GM18505 (cell line): ENCODE results near the gene FAM149A.

ENCODE experiments used
- ATAC-seq: cut with Tn5 transposase; IDR thresholded peaks from one replicate; pipeline ENCODE4 v1.9.1; 2021; ENCODE audit not compliant: unreplicated experiment
- POLR2A ChIP-seq: IDR thresholded peaks from 4 replicates; pipeline ENCODE4 v1.6.1; 2011; ENCODE audit warnings: borderline replicate concordance; ENCODE audit not compliant: insufficient read depth, insufficient read length; ENCODE audit errors: extremely low read depth

Gene FAM149A

DNA sequence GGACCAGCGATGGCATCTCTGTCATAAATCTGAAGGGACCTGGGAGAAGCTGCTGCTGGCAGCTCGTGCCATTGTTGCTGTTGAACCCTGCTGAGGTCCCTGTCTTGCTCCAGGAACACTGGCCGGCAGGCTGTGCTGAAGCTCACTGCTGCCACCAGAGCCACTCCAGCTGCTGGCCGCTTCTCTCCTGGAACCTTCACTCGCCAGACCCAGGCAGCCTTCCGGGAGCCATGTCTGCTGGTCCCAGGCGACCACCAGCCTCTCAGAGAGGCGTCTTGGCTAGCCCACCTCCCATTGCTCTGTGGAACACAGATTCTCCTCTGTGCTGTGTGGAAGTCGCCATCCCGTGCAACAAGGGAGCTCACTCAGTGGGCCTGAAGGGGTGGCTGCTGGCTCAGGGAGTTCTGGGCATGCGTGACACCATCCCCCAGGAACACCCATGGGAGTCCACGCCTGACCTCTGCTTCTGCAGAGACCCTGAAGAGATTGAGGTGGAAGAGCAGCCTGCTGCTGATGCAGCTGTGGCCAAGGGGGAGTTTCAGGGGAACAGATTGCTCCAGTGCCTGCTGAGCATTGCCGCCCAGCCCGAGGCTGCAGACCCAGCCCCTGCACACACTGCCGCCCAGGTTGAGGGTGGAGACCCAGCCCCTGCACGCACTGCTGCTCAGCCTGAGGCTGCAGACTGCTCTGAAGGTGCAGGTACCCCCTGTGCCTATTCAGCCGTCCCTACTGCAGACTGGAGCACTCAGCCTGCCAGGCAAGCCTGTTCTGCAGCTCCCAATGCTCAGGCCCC is 53.7 kb downstream of the FAM149A start:
- peak; percentile 76 for ATAC-seq
- no peak for TF ChIP-seq POLR2A

DNA sequence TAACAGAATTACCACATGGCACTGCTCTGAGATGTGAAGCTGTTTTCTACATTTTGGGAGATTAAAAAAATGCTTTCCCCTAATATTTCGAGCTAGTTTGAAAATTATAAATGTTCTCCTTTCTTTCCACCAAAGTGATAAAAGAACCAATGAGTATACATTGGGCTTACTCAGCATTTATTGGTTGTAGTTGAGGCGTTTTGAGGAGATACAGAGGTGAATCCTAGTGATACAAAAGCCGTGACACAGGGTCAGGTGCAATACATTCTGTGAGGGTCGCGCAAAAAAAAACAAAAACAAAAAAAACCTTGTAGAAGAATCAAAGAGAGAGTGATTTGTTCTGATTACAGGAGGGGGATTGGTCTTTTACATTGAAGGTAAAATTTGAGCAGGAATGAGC is 54.5 kb downstream of the FAM149A start:
- TF ChIP-seq POLR2A = no peak
- ATAC-seq = no peak

DNA sequence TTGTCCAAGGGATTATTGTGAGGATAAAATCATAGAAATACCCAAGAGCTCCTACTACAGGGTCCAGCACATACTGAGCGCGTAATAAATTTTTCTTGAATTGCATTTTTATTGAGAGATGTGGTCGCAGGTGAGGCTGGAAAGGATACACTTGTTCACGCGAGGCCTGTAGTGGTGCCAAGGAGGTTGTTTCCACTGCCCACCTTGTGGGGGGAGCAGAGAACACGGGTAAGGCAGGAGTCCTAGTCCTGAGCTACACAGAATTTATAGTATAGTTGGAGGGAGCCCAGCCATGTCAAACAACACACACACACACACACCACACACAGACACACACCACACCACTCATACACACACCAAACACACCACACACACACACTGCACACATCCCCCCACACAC is 55.1 kb downstream of the FAM149A start:
- ATAC-seq = no peak
- no peak for TF ChIP-seq POLR2A

DNA sequence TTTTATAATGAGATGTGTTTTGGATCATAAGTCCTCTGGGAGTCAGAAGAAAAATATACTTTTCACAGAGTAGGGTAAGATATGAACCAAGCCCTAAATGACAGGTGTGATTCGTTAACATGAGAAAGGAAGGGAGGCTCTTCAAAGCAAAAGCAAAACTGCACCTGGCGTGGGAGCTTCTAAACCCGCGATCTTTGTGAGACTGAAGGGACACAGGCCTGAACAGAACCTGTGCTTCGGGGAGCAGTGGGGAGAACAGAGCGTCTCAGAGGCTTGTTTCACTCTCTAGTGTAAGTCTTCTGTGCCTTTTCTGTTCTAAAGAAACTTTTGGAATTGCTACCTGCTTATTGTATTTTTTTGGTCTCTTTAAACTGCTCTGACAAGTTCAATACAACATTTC is 56.6 kb downstream of the FAM149A start:
- TF ChIP-seq POLR2A = peak; percentile 29
- ATAC-seq = peak; percentile 72

GRCh38 chr4:186166852-186167512 is 62.5 kb downstream of the FAM149A start:
- ATAC-seq = no peak
- no peak for TF ChIP-seq POLR2A

DNA sequence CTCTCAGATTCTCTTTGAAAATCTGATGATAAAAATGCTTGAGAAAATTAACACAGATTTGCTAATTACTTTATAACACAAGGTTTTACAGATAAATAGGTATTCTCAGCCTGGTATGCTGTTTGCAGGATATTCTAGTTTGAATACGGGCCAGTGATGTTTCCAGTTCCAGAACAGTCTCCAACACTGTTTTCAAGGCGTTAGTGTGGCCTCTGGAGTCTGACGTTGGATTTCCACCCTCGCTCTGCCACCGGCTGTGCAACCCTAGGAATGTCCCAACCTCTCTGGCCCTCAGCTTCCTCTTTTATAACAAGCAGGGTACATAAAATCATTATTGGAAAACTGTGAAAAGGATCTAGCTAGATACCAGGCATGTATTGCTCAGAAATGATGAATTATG is 63.1 kb downstream of the FAM149A start:
- TF ChIP-seq POLR2A = no peak
- ATAC-seq = no peak

- no peak for TF ChIP-seq POLR2A
- ATAC-seq = no peak
Observed at GRCh38 chr4:186168750-186169149, 64.2 kb downstream of the FAM149A start.

- TF ChIP-seq POLR2A = no peak
- no peak for ATAC-seq
Observed at GRCh38 chr4:186169333-186169944, 64.9 kb downstream of the FAM149A start.

DNA sequence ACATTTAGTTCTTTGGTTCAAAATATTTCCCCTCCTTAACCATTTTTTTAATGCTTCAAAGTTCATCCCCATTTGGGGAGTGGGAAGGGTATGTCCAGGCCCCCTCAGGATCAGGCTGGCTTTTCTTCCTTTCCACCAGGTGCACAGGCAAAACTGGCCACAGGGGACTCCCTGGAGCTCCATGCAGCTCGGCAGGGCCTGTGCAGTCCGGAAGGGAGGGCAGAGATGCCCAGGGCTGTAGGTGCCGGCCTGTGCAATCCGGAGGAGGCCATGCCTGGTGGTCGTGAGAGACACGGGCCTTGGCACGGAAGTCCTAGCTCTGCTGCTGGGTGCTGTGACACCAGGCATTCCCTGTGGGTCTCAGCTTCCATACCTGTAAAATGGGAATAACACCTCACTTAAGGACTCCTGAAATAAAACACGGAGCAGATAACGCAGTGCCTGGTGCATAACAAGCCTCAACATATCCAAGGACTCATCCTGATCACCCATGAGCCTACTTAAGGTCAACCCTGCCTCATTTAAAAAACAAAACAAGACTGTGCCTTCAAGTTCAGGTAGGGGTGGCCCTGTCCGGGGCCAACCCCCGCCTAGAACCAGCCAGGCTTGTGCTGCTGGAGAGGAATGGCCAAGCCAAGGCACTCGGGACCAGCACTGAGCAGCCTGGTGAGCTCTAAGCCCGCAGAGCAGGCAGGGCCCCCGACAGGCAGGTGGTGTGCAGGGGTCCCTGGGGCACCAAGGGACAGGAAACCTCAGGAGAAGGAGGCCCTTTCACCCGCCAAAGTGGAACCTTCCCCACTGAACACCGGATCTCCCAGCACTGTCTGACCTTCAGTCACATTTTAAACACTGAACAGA is 65.7 kb downstream of the FAM149A start:
- no peak for ATAC-seq
- TF ChIP-seq POLR2A = no peak

GRCh38 chr4:186170966-186171365 is 66.5 kb downstream of the FAM149A start:
- no peak for TF ChIP-seq POLR2A
- no peak for ATAC-seq

- no peak for TF ChIP-seq POLR2A
- ATAC-seq = no peak
Observed at GRCh38 chr4:186172546-186172945, 68.0 kb downstream of the FAM149A start.

- no peak for TF ChIP-seq POLR2A
- no peak for ATAC-seq
Observed at GRCh38 chr4:186188107-186188506, 83.6 kb downstream of the FAM149A start.

- TF ChIP-seq POLR2A = no peak
- ATAC-seq = no peak
Observed at GRCh38 chr4:186189656-186190055, 85.2 kb downstream of the FAM149A start.
